ENCODE results near the gene MBTPS1. TPM values are rescaled to one million over a fixed set of nuclear protein-coding genes. Genes with fewer than 3 reads are reported as not detected.

MBTPS1 gene
- total and polyA plus RNA-seq, 11 donors: 37.2 to 91.4 (median 67.7) TPM

GRCh38 chr16:84058664-84059063, 58.1 kb downstream of the MBTPS1 start:
- no peaks in the 10 kb centered on the region for H3K9me3 ChIP-seq
- ATAC-seq (peak; percentile 74 to 88 (median 76)), DNase-seq (peak in 3 of 5 donors; percentile 52 to 84 (median 62))
- H3K4me1 ChIP-seq: peaks cover 0 to 60% (median 35%) of the 10 kb centered on the region in 12 donors
- no peak for TF ChIP-seq CTCF (IDR thresholded peaks at IDR 0.05)
- peaks cover 0 to 100% (median 96%) of the 10 kb centered on the region in 9 donors for H3K36me3 ChIP-seq
- intact Hi-C loops (cut with DNase I): loop anchor here in 2 of 10 donors (5.0 kb wide), 2 partner anchors 96 to 231 kb away; no protein-coding TSS in a partner anchor
- WGBS, 4 donors: 33 to 54% (median 40%) methylated on average over 11 of the region's 11 CpGs
- H3K4me3 ChIP-seq: no peak overlapping the region
- H3K27ac ChIP-seq: peak overlapping the region in 10 of 12 donors; percentile 20 to 88 (median 62)
- no peaks in the 10 kb centered on the region for H3K27me3 ChIP-seq

- H3K27me3 ChIP-seq: no peaks in the 10 kb centered on the region
- peak overlapping the region in 10 of 12 donors; percentile 20 to 88 (median 62) for H3K27ac ChIP-seq
- H3K9me3 ChIP-seq: no peaks in the 10 kb centered on the region
- no peak overlapping the region for H3K4me3 ChIP-seq
- WGBS, 4 donors: 85 to 89% (median 87%) methylated on average over 15 of the region's 15 CpGs
- DNase-seq (peak in 2 of 5 donors; percentile 12 to 22), ATAC-seq (no peak)
- peaks cover 0 to 60% (median 35%) of the 10 kb centered on the region in 12 donors for H3K4me1 ChIP-seq
- intact Hi-C loops (cut with DNase I): loop anchor here in 2 of 10 donors (5.0 kb wide), 2 partner anchors 96 to 231 kb away; no protein-coding TSS in a partner anchor
- H3K36me3 ChIP-seq: peaks cover 0 to 100% (median 97%) of the 10 kb centered on the region in 9 donors
- TF ChIP-seq POLR2A (IDR thresholded peaks at IDR 0.05) (no peak), CTCF (IDR thresholded peaks at IDR 0.05) (no peak)
Measured at GRCh38 chr16:84058211-84058610, 58.5 kb downstream of the MBTPS1 start.

GRCh38 chr16:84056933-84057332, 59.8 kb downstream of the MBTPS1 start:
- intact Hi-C loops (cut with DNase I): loop anchor here in 2 of 10 donors (5.0 kb wide), 2 partner anchors 95 to 230 kb away; no protein-coding TSS in a partner anchor
- DNase-seq (peak in 3 of 5 donors; percentile 17 to 58 (median 55)), ATAC-seq (peak in 1 of 4 donors; percentile 24)
- Histone ChIP-seq H3K27ac (peak overlapping the region in 4 of 12 donors; percentile 31 to 88 (median 59)), H3K9me3 (no peaks in the 10 kb centered on the region), H3K4me1 (peaks cover 0 to 57% (median 28%) of the 10 kb centered on the region in 12 donors), H3K4me3 (no peak overlapping the region), H3K27me3 (no peaks in the 10 kb centered on the region), H3K36me3 (peaks cover 0 to 100% (median 96%) of the 10 kb centered on the region in 9 donors)
- TF ChIP-seq CTCF (IDR thresholded peaks at IDR 0.05) (no peak), POLR2A (IDR thresholded peaks at IDR 0.05) (no peak)
- 58 to 73% (median 69%) methylated on average over 7 of the region's 7 CpGs for WGBS, 4 donors

- Histone ChIP-seq H3K36me3 (peaks cover 0 to 91% (median 87%) of the 10 kb centered on the region in 9 donors), H3K9me3 (no peaks in the 10 kb centered on the region), H3K27ac (peak overlapping the region in 10 of 12 donors; percentile 2 to 88 (median 51)), H3K27me3 (no peaks in the 10 kb centered on the region), H3K4me1 (peaks cover 0 to 57% (median 28%) of the 10 kb centered on the region in 12 donors), H3K4me3 (no peak overlapping the region)
- intact Hi-C loops (cut with DNase I): loop anchor here in 2 of 10 donors (5.0 kb wide), 2 partner anchors 94 to 229 kb away; no protein-coding TSS in a partner anchor
- WGBS, 4 donors: 79 to 89% (median 84%) methylated on average over 19 of the region's 19 CpGs
- TF ChIP-seq CTCF (IDR thresholded peaks at IDR 0.05) (no peak), POLR2A (IDR thresholded peaks at IDR 0.05) (no peak)
- ATAC-seq (peak in 2 of 4 donors; percentile 9 to 11), DNase-seq (peak in 1 of 5 donors; percentile 26)
Measured at GRCh38 chr16:84055801-84056634, 60.7 kb downstream of the MBTPS1 start.

Measured in heart left ventricle (tissue), 16 donors.